ENCODE data around the gene SH3RF1.

- TF ChIP-seq CTCF (IDR thresholded peaks at IDR 0.05) (no peak), POLR2A (IDR thresholded peaks at IDR 0.05) (no peak), EP300 (IDR thresholded peaks at IDR 0.05) (no peak), POLR2AphosphoS5 (IDR thresholded peaks at IDR 0.05) (no peak)
Measured at GRCh38 chr4:169110633-169111032, 160.1 kb downstream of the SH3RF1 start.

Data from sigmoid colon (tissue), 4 donors.